SU-DHL-6 (cell line): ENCODE measurements around the gene ATP6V0D1.

Experiments
- H2AFZ ChIP-seq: fragments of 200-600 bp; sonication (generic); 2 replicates; pipeline ENCODE4 v1.6.1; 2014; ENCODE audit warnings: low read depth, mild to moderate bottlenecking, moderate library complexity, mixed read lengths, antibody characterized with exemption, low read length; ENCODE audit not compliant: severe bottlenecking
- H3F3A ChIP-seq: fragments of 200-600 bp; shearing (Covaris generic); 2 replicates; pipeline ENCODE4 v1.6.0; 2016; ENCODE audit warnings: antibody characterized with exemption, mild to moderate bottlenecking; ENCODE audit not compliant: insufficient read depth
- H3K27ac ChIP-seq: fragments of 200-600 bp; sonication (generic); 2 replicates; pipeline ENCODE4 v1.5.1; 2016; ENCODE audit warnings: low read depth, mild to moderate bottlenecking, low read length, moderate library complexity, mixed read lengths
- H3K27me3 ChIP-seq: fragments of 200-600 bp; sonication (generic), shearing (Covaris generic); 2 replicates; pipeline ENCODE4 v1.6.0; 2014; ENCODE audit warnings: mild to moderate bottlenecking, low read length
- H3K36me3 ChIP-seq: fragments of 200-600 bp; sonication (generic); 2 replicates; pipeline ENCODE4 v1.6.1; 2014; ENCODE audit warnings: mild to moderate bottlenecking, low read length, mixed read lengths
- H3K4me2 ChIP-seq: fragments of 300-600, 200-600 bp; shearing (Covaris generic), sonication (generic); 2 replicates; pipeline ENCODE4 v1.6.0; 2014; ENCODE audit warnings: low read length, low read depth, mild to moderate bottlenecking; ENCODE audit not compliant: poor library complexity, severe bottlenecking
- H3K4me3 ChIP-seq: fragments of 200-600 bp; sonication (generic); 2 replicates; pipeline ENCODE4 v1.5.1; 2014; ENCODE audit warnings: antibody characterized with exemption, low read length, mild to moderate bottlenecking, mixed read lengths; ENCODE audit not compliant: insufficient read depth, poor library complexity, severe bottlenecking
- H3K79me2 ChIP-seq: fragments of 200-600 bp; sonication (generic); 2 replicates; pipeline ENCODE4 v1.6.1; 2014; ENCODE audit warnings: mild to moderate bottlenecking, low read length, moderate library complexity; ENCODE audit not compliant: insufficient read depth
- H3K9ac ChIP-seq: fragments of 200-600 bp; sonication (generic); 2 replicates; pipeline ENCODE4 v1.7.0; 2014; ENCODE audit warnings: mild to moderate bottlenecking, low read length
- H3K9me2 ChIP-seq: fragments of 200-600 bp; sonication (generic); replicated peaks from 2 replicates; pipeline ENCODE4 v1.6.1; 2014; ENCODE audit warnings: low read length; ENCODE audit not compliant: insufficient read depth
- H3K9me3 ChIP-seq: fragments of 200-600 bp; sonication (generic); 2 replicates; pipeline ENCODE4 v1.6.1; 2014; ENCODE audit warnings: low read length, mixed read lengths; ENCODE audit not compliant: insufficient read depth
- H4K20me1 ChIP-seq: fragments of 200-600 bp; sonication (generic); 2 replicates; pipeline ENCODE4 v1.6.1; 2014; ENCODE audit warnings: low read depth, mild to moderate bottlenecking, antibody characterized with exemption, low read length, moderate library complexity, mixed read lengths
- CTCF ChIP-seq: fragments of 200-600 bp; sonication (generic); IDR thresholded peaks from one replicate; pipeline ENCODE4 v1.5.1; 2017; ENCODE audit warnings: antibody characterized with exemption, mild to moderate bottlenecking, low read length, moderate library complexity; ENCODE audit not compliant: insufficient read depth, poor library complexity, severe bottlenecking
- EZH2phosphoT487 ChIP-seq: fragments of 200-600 bp; sonication (generic), shearing (Covaris generic); conservative IDR thresholded peaks from 2 replicates; pipeline ENCODE4 v1.6.1; 2018; ENCODE audit warnings: mild to moderate bottlenecking, antibody characterized with exemption, low read length, moderate library complexity, mixed read lengths

ATP6V0D1 gene

DNA sequence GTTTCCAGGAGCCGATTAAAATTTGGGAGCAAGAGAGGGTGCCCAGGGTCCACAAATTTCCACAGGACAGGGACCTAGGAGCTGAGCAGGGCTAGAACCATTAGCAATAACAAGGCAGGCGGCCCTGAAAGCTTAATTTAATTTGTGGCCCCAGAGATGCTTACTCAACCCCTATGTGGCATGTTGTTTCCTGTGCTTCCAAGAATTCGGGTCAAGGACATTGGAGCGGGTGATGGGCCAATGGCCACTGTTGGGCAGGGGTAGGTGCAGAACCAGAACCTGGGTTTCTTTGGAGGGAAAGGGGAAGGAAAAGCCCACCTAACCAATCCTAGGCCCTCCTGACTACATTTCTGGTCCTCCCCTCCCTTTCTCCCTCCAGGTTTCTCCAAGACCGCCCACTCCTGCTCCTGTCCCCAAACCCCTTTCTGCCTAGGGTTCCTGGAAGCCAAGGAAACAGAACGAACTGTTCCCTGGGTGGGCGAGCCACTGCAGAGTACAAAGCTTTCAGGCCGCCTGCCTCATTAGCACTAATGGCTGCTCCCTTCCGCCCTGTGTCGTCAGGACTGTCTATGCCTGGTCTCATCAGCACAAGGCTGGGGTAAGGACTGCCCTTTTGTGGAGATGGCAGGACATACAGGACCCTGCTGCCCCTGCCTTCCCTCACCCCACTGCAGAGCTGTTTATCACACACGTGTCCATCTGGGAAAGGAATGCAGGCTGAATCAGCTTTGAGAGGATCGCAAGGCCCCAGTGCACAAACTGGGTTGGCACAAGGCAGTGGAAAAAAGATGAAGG is 3.0 kb upstream of the ATP6V0D1 start:
- Histone ChIP-seq H3K9me2 (no peaks in the 10 kb centered on the region), H3K9me3 (no peaks in the 10 kb centered on the region), H3K27me3 (no peaks in the 10 kb centered on the region), H3K9ac (0 out of 2 replicates have a peak overlapping the region, but pooled peaks have one; percentile 84), H3F3A (peaks cover 21% of the 10 kb centered on the region), H3K36me3 (no peaks in the 10 kb centered on the region), H3K4me3 (no peak overlapping the region), H4K20me1 (no peaks in the 10 kb centered on the region), H3K27ac (no peak overlapping the region), H3K4me2 (no peak overlapping the region), H2AFZ (no peak overlapping the region), H3K79me2 (peaks cover 44% of the 10 kb centered on the region)
- no peak for TF ChIP-seq CTCF
- TF ChIP-seq EZH2phosphoT487 = no peak

DNA sequence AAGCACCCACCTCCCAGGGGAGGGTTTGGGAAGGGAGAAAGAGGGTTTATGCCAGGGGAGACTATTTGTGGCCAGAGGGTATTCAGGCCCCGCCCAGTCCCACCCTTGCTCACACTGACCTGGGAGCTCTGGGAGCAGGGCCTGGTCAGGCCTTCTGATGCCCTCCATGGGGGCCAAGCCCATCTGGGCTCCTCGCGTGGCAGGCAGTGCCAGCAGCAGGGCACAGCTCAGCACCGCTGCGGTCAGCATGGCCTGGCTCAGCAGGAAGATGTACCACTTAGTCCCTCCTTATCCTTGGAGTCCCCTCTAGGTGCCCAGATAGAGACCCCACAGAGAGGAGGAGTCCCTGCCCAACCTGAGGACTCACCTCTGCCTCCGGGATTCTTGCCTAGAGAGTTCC is 2.2 kb upstream of the ATP6V0D1 start, which contains the start of gene AGRP:
AGRP (minus strand) TSS at position 398 of the 400 bp plus-strand sequence; CDS start at position 249, 149 bp downstream.
- TF ChIP-seq CTCF = no peak
- Histone ChIP-seq H3K27ac (peak within 1 kb of the TSS; percentile 81), H3K4me2 (peak within 1 kb of the TSS; percentile 69)

DNA sequence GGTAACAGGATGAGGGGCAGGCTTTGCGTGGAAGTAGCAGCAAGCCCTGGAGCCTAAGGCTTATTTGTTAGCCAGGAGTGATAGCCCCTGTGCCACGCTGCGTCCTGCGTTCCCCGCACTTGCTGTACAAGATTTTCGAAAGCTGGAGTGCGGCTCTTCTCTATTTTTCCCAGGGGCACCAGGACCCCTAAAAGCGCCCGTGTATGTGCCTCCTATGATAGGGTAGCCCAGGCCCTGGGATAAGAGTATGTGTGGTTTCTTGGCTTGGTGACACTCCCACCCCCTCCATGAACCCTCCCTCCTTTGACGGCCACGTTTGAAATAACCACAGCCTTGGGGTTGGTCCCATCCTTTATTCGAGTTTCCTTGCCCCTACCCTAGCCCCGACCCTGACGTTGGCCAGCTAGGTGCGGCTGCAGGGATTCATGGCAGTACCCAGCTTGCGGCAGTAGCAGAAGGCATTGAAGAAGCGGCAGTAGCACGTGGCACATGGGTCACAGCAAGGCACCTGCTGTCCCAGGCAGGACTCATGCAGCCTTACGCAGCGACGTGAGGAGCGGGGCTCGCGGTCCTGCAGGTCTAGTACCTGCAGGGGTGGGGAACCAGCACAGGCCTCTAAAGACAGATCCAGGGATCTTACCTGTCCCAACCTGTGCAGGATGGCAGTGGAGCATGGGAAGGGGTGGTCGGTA is 1.4 kb upstream of the ATP6V0D1 start:
- H3K27me3 ChIP-seq = no peaks in the 10 kb centered on the region
- H3K9ac ChIP-seq = peak overlapping the region; percentile 84
- peak overlapping the region; percentile 81 for H3K27ac ChIP-seq
- no peaks in the 10 kb centered on the region for H3K9me2 ChIP-seq
- no peaks in the 10 kb centered on the region for H4K20me1 ChIP-seq
- peaks cover 13% of the 10 kb centered on the region; the same call in 1 of the 2 replicates for H3F3A ChIP-seq
- H3K36me3 ChIP-seq = no peaks in the 10 kb centered on the region
- no peaks in the 10 kb centered on the region for H3K9me3 ChIP-seq
- no peak for TF ChIP-seq CTCF
- no peak for TF ChIP-seq EZH2phosphoT487
- H3K79me2 ChIP-seq = peaks cover 55% of the 10 kb centered on the region
- peak overlapping the region; percentile 8 for H2AFZ ChIP-seq
- H3K4me3 ChIP-seq = peak overlapping the region; percentile 69
- H3K4me2 ChIP-seq = peak overlapping the region; percentile 69

More for the DNA sequence above, 2.2 kb upstream of the ATP6V0D1 start, which contains the start of gene AGRP:
- Histone ChIP-seq H3K9me2 (no peaks in the 10 kb centered on the region), H3K4me3 (peak within 1 kb of the TSS; percentile 69), H3K27me3 (no peaks in the 10 kb centered on the region), H2AFZ (no peak within 1 kb of the TSS), H3K9ac (peak within 1 kb of the TSS; percentile 84), H4K20me1 (no peaks in the 10 kb centered on the region), H3F3A (peaks cover 20% of the 10 kb centered on the region), H3K9me3 (no peaks in the 10 kb centered on the region), H3K36me3 (no peaks in the 10 kb centered on the region), H3K79me2 (peaks cover 47% of the 10 kb centered on the region)
